ENCODE measurements around the gene ST3GAL5. TPM values are rescaled to one million over a fixed set of nuclear protein-coding genes. Genes with fewer than 3 reads are reported as not detected.

The ST3GAL5 gene
- total and polyA plus RNA-seq, 2 of the 8 experiments (the other 6 are each of a cell fraction or from before 2014, with no cell fraction given), result 1.9 to 4.5 TPM

DNA sequence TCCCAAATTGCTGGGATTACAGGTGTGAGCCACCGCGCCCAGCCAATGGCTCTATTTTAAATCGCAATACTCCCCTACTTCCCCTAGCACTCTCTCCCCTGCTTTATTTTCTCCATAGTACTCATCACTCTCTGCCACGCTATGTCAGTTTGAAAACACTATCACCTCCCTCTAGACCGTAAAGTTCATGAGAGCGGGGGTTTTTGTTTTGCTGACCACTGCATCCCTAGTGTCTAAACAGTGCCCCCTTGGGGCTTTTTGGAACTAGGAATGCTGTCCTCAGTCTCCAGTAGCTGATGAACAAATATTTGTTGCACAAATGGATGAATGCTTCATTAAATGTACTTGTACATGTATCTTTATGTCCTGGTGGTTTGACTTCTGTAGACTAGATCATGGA, 90.9 kb downstream of the ST3GAL5 start:
- Histone ChIP-seq H3K27me3 (replicated peaks in 1 of 4; ENCODE audit: control insufficient read depth in 3 of 4, extremely low read depth in 1 of 4, insufficient read depth in 3 of 4, low read length in 3 of 4) (peaks cover 0 to 2% (median 0%) of the 10 kb centered on the region in 4 experiments; a peak in 2 of 7 replicates), H2AK5ac (ENCODE audit: low read depth, low read length) (no peak overlapping the region), H4K20me1 (replicated peaks in 1 of 2; ENCODE audit: control insufficient read depth in 1 of 2, insufficient read depth in 2 of 2, low read length in 2 of 2) (no peaks in the 10 kb centered on the region), H3K79me2 (ENCODE audit: control insufficient read depth in 1 of 2, insufficient read depth in 2 of 2, low read length in 2 of 2) (no peaks in the 10 kb centered on the region), H3K23ac (ENCODE audit: insufficient read length) (no peak overlapping the region), H3K36me3 (ENCODE audit: control insufficient read depth in 2 of 4, insufficient read depth in 4 of 4, low read length in 3 of 4) (no peaks in the 10 kb centered on the region), H2BK12ac (ENCODE audit: low read depth, low read length) (no peak overlapping the region), H3K4me2 (ENCODE audit: insufficient read depth in 1 of 2, low read depth in 2 of 2, low read length in 2 of 2) (no peak overlapping the region), H3K18ac (ENCODE audit: extremely low read depth, low read length) (no peak overlapping the region), H3K27ac (ENCODE audit: low read depth, low read length) (no peak overlapping the region), H2BK15ac (ENCODE audit: low read length) (no peak overlapping the region), H2BK5ac (ENCODE audit: low read depth, low read length) (no peak overlapping the region), H3K23me2 (ENCODE audit: low read depth, low read length) (no peaks in the 10 kb centered on the region), H3K4ac (replicated peaks; ENCODE audit: insufficient read length, low read depth, low read length) (no peak overlapping the region), H2BK120ac (replicated peaks; ENCODE audit: low read depth, low read length) (no peak overlapping the region), H3K4me1 (replicated peaks in 1 of 4; ENCODE audit: control insufficient read depth in 3 of 4, insufficient read depth in 4 of 4, low read length in 3 of 4) (no peaks in the 10 kb centered on the region; a peak in 1 of 7 replicates), H3K79me1 (ENCODE audit: low read depth, low read length) (no peaks in the 10 kb centered on the region), H2AFZ (ENCODE audit: low read length) (no peak overlapping the region), H4K8ac (ENCODE audit: extremely low read depth, insufficient read depth, low read length) (no peak overlapping the region), H3K56ac (replicated peaks; ENCODE audit: insufficient read length, low read depth, low read length) (no peak overlapping the region), H4K5ac (ENCODE audit: insufficient read length, low read depth, low read length) (no peak overlapping the region), H3K9ac (replicated peaks in 1 of 4; ENCODE audit: extremely low read depth in 1 of 4, low read depth in 3 of 4, low read length in 3 of 4) (no peak overlapping the region), H2BK20ac (ENCODE audit: low read length) (no peak overlapping the region), H3K14ac (ENCODE audit: insufficient read length) (no peak overlapping the region), H4K91ac (replicated peaks; ENCODE audit: insufficient read length, low read length) (no peak overlapping the region), H3K4me3 (ENCODE audit: extremely low read depth in 1 of 4, insufficient read depth in 2 of 4, low read depth in 3 of 4, low read length in 4 of 4) (no peak overlapping the region), H3K9me3 (ENCODE audit: insufficient read depth in 2 of 2, low read depth in 1 of 2, low read length in 1 of 2) (no peaks in the 10 kb centered on the region)
- FAIRE-seq, result peak; percentile 75
- POLR2A ChIA-PET (ENCODE audit: partially characterized antibody), result no interaction called here
- no peak for DNase-seq (ENCODE audit: low read depth in 1 of 2, low spot score in 2 of 2)
- CTCF ChIA-PET (ENCODE audit: partially characterized antibody), result interaction anchor here (0.6 to 4.7 kb wide), 27 partner anchors 13 to 91 kb away, joined by 3 to 58 read pairs (median 4); partner anchors contain the start of gene ATOH8
- WGBS, 2 experiments (ENCODE audit: extremely low coverage in 1 of 2, insufficient coverage in 1 of 2, insufficient read length in 1 of 2, insufficient replicate concordance in 2 of 2, low coverage in 1 of 2, low lambda C conversion rate in 2 of 2, missing lambda C conversion rate in 1 of 2), result 81% methylated on average over 6 of the region's 6 CpGs; no CpG with 5 or more reads in 1 of the 2 experiments
- no peak for TF ChIP-seq KDM5A (IDR thresholded peaks at IDR 0.05; ENCODE audit: low read length)
- TF ChIP-seq TAF7 (optimal IDR thresholded peaks at IDR 0.05; ENCODE audit: borderline replicate concordance, low read depth, low read length), result no peak
- TF ChIP-seq CTBP2 (IDR thresholded peaks at IDR 0.05; ENCODE audit: borderline replicate concordance, insufficient read depth, insufficient read length, low read length), result no peak
- TF ChIP-seq MAFK (IDR thresholded peaks at IDR 0.05; ENCODE audit: low read depth, low read length), result peak; percentile 37; the same call in 1 of the 2 replicates
- TF ChIP-seq SP1 (IDR thresholded peaks at IDR 0.05; ENCODE audit: low read depth, low read length), result no peak
- TF ChIP-seq SRF (IDR thresholded peaks at IDR 0.05; ENCODE audit: low read depth, low read length), result no peak
- TF ChIP-seq CBX5 (IDR thresholded peaks at IDR 0.05; ENCODE audit: low read depth, low read length), result no peak
- no peak for TF ChIP-seq CHD2 (IDR thresholded peaks at IDR 0.05; ENCODE audit: low read length)
- TF ChIP-seq RXRA (IDR thresholded peaks at IDR 0.05; ENCODE audit: insufficient read depth, low read depth, low read length), result no peak
- TF ChIP-seq PHF8 (conservative IDR thresholded peaks at IDR 0.05; ENCODE audit: low read depth, low read length), result no peak
- no peak for TF ChIP-seq RNF2 (IDR thresholded peaks at IDR 0.05; ENCODE audit: borderline replicate concordance, low read depth, low read length, missing control alignments, poor library complexity, severe bottlenecking)
- no peak for TF ChIP-seq GABPA (IDR thresholded peaks at IDR 0.05; ENCODE audit: borderline replicate concordance, insufficient read depth, low read length)

All from H1 (cell line).